ENCODE data around the gene CDH16. TPM values are rescaled to one million over a fixed set of nuclear protein-coding genes. Genes with fewer than 3 reads are reported as not detected.

CDH16 gene
- total and polyA plus RNA-seq, 2 of the 13 experiments (the other 11 are each of a cell fraction or from before 2014, with no cell fraction given): 2.7 to 3.9 TPM

- TF ChIP-seq ZNF281 (CRISPR knock-in tag; IDR thresholded peaks at IDR 0.05; ENCODE audit: borderline replicate concordance) (no peak), ZNF672 (CRISPR knock-in tag; IDR thresholded peaks at IDR 0.05) (no peak), MTF2 (CRISPR knock-in tag; IDR thresholded peaks at IDR 0.05; ENCODE audit: borderline replicate concordance) (no peak), ZNF567 (CRISPR knock-in tag; IDR thresholded peaks at IDR 0.05; ENCODE audit: borderline replicate concordance) (peak; percentile 72; the same call in 1 of the 2 replicates), CSRNP2 (CRISPR knock-in tag; conservative IDR thresholded peaks at IDR 0.05; ENCODE audit: low read depth) (no peak), ZSCAN12 (CRISPR knock-in tag; IDR thresholded peaks at IDR 0.05) (peak; percentile 66; the same call in 1 of the 2 replicates), NFATC3 (CRISPR knock-in tag; IDR thresholded peaks at IDR 0.05) (no peak), ZFP82 (CRISPR knock-in tag; IDR thresholded peaks at IDR 0.05; ENCODE audit: borderline replicate concordance) (no peak), ESRRA (CRISPR knock-in tag; IDR thresholded peaks at IDR 0.05; ENCODE audit: low read depth) (no peak), ELF3 (CRISPR knock-in tag; IDR thresholded peaks at IDR 0.05) (peak; percentile 46; the same call in 1 of the 2 replicates), ZKSCAN8 (CRISPR knock-in tag; IDR thresholded peaks at IDR 0.05; ENCODE audit: borderline replicate concordance) (peak; percentile 66; the same call in 1 of the 2 replicates), KMT2B (CRISPR knock-in tag; IDR thresholded peaks at IDR 0.05) (no peak), IKZF4 (CRISPR knock-in tag; IDR thresholded peaks at IDR 0.05; ENCODE audit: borderline replicate concordance, low read depth, not compliant biosample characterization) (no peak), NONO (IDR thresholded peaks at IDR 0.05) (no peak), NONO (CRISPR knock-in tag; conservative IDR thresholded peaks at IDR 0.05) (peak; percentile 82), ZC3H4 (CRISPR knock-in tag; IDR thresholded peaks at IDR 0.05; ENCODE audit: borderline replicate concordance) (no peak)
- TF ChIP-seq, protein P1, sequence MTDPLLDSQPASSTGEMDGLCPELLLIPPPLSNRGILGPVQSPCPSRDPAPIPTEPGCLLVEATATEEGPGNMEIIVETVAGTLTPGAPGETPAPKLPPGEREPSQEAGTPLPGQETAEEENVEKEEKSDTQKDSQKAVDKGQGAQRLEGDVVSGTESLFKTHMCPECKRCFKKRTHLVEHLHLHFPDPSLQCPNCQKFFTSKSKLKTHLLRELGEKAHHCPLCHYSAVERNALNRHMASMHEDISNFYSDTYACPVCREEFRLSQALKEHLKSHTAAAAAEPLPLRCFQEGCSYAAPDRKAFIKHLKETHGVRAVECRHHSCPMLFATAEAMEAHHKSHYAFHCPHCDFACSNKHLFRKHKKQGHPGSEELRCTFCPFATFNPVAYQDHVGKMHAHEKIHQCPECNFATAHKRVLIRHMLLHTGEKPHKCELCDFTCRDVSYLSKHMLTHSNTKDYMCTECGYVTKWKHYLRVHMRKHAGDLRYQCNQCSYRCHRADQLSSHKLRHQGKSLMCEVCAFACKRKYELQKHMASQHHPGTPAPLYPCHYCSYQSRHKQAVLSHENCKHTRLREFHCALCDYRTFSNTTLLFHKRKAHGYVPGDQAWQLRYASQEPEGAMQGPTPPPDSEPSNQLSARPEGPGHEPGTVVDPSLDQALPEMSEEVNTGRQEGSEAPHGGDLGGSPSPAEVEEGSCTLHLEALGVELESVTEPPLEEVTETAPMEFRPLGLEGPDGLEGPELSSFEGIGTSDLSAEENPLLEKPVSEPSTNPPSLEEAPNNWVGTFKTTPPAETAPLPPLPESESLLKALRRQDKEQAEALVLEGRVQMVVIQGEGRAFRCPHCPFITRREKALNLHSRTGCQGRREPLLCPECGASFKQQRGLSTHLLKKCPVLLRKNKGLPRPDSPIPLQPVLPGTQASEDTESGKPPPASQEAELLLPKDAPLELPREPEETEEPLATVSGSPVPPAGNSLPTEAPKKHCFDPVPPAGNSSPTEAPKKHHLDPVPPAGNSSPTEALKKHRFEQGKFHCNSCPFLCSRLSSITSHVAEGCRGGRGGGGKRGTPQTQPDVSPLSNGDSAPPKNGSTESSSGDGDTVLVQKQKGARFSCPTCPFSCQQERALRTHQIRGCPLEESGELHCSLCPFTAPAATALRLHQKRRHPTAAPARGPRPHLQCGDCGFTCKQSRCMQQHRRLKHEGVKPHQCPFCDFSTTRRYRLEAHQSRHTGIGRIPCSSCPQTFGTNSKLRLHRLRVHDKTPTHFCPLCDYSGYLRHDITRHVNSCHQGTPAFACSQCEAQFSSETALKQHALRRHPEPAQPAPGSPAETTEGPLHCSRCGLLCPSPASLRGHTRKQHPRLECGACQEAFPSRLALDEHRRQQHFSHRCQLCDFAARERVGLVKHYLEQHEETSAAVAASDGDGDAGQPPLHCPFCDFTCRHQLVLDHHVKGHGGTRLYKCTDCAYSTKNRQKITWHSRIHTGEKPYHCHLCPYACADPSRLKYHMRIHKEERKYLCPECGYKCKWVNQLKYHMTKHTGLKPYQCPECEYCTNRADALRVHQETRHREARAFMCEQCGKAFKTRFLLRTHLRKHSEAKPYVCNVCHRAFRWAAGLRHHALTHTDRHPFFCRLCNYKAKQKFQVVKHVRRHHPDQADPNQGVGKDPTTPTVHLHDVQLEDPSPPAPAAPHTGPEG (CRISPR knock-in tag; IDR thresholded peaks at IDR 0.05): no peak
Observed at GRCh38 chr16:66961065-66961744, 42.5 kb upstream of the CDH16 start, which contains the start of gene CES3 (continued).

Measured in HepG2 (cell line).